Right ventricle myocardium superior (tissue), 1 donor: ENCODE results near the gene MTPN. TPM values are rescaled to one million over a fixed set of nuclear protein-coding genes. Genes with fewer than 3 reads are reported as not detected.

ENCODE experiments used
- ATAC-seq: fragments of 200-7000 bp; cut with Tn5 transposase; one replicate; pipeline ENCODE4 v1.9.1; 2020; ENCODE audit warnings: mild to moderate bottlenecking; ENCODE audit not compliant: poor library complexity
- DNase-seq: peaks from one replicate; pipeline ENCODE4 v3.0.0-alpha.2; 2020
- intact Hi-C: fragments of 100-400 bp; cut with DNase I; formaldehyde crosslinking; loops from one replicate; pipeline ENCODE4 v1.11.2; 2022
- long read RNA-seq: library from polyadenylated mRNA; unstranded; transcript quantifications from one replicate; pipeline ENCODE4 v2.0.0, GENCODE V29; 2021
- total RNA-seq: library from RNA; stranded (reverse); fragmentation: NEBNext Ultra II Directional; extraction: Animal tissue kit (Norgen Biotek cat#: 25700); gene quantifications from one replicate; pipeline ENCODE4 v1.2.1, GENCODE V29; 2021
- donor health status: DM: no; HTN: yes; CAD: no; lungs with severe emphysema.

Gene MTPN
- total RNA-seq, result 54.9 TPM
- long read RNA-seq, transcript MTPN-201 (4 exons, 3,738 nt), result major isoform, 5 of 5 reads
- long read RNA-seq, partial matches to known transcripts, result 0 of 5 reads
- long read RNA-seq, other reads (novel, unspliced or antisense), result 0 of 5 reads

- intact Hi-C loops, result no loop called here
- DNase-seq (peak; percentile 100), ATAC-seq (peak; percentile 100)
Measured at GRCh38 chr7:135977007-135977741, at the start of gene MTPN. Gene MTPN, minus strand, starts transcription at chr7:135977359. Its CDS starts 259 bp downstream, at chr7:135977100.

GRCh38 chr7:136026209-136026608 is 49.0 kb upstream of the MTPN start:
- intact Hi-C loops, result no loop called here
- ATAC-seq, result no peak
- DNase-seq, result no peak

GRCh38 chr7:136023134-136023869 is 46.1 kb upstream of the MTPN start:
- DNase-seq, result no peak
- intact Hi-C loops, result no loop called here
- no peak for ATAC-seq

GRCh38 chr7:136020556-136020955 is 43.4 kb upstream of the MTPN start:
- no peak for ATAC-seq
- intact Hi-C loops, result no loop called here
- no peak for DNase-seq

- no peak for ATAC-seq
- no peak for DNase-seq
- intact Hi-C loops, result loop anchor here (10.0 kb wide), 1 partner anchor 353 kb away; the partner anchor contains the start of gene STMP1
Measured at GRCh38 chr7:136018104-136018503, 40.9 kb upstream of the MTPN start.

- DNase-seq, result no peak
- no peak for ATAC-seq
- intact Hi-C loops, result loop anchor here (10.0 kb wide), 1 partner anchor 352 kb away; the partner anchor contains the start of gene STMP1
Measured at GRCh38 chr7:136016649-136017395, 39.7 kb upstream of the MTPN start.

- no peak for ATAC-seq
- DNase-seq, result no peak
- intact Hi-C loops, result loop anchor here (10.0 kb wide), 1 partner anchor 351 kb away; the partner anchor contains the start of gene STMP1
Measured at GRCh38 chr7:136015638-136016037, 38.5 kb upstream of the MTPN start.

- no peak for ATAC-seq
- intact Hi-C loops, result loop anchor here (10.0 kb wide), 1 partner anchor 350 kb away; the partner anchor contains the start of gene STMP1
- DNase-seq, result no peak
Measured at GRCh38 chr7:136014659-136015058, 37.5 kb upstream of the MTPN start.

- intact Hi-C loops, result loop anchor here (10.0 kb wide), 1 partner anchor 347 kb away; the partner anchor contains the start of gene STMP1
- DNase-seq, result no peak
- ATAC-seq, result no peak
Measured at GRCh38 chr7:136012238-136012637, 35.1 kb upstream of the MTPN start.

- no peak for DNase-seq
- intact Hi-C loops, result loop anchor here (2.0 to 10.0 kb wide), 2 partner anchors 209 to 345 kb away; partner anchors contain the start of gene STMP1
- peak; percentile 53 for ATAC-seq
Measured at GRCh38 chr7:136009488-136010079, 32.4 kb upstream of the MTPN start.

- intact Hi-C loops, result no loop called here
- no peak for ATAC-seq
- no peak for DNase-seq
Measured at GRCh38 chr7:136006208-136006607, 29.0 kb upstream of the MTPN start.

GRCh38 chr7:136004083-136004482 is 26.9 kb upstream of the MTPN start:
- ATAC-seq (no peak), DNase-seq (no peak)
- intact Hi-C loops, result no loop called here

- intact Hi-C loops, result no loop called here
- ATAC-seq (no peak), DNase-seq (no peak)
Measured at GRCh38 chr7:136002802-136003201, 25.6 kb upstream of the MTPN start.

- DNase-seq (no peak), ATAC-seq (no peak)
- intact Hi-C loops, result no loop called here
Measured at GRCh38 chr7:136000288-136000913, 23.2 kb upstream of the MTPN start.

- intact Hi-C loops, result no loop called here
- DNase-seq, result no peak
- no peak for ATAC-seq
Measured at GRCh38 chr7:135998081-135998480, 20.9 kb upstream of the MTPN start.

- DNase-seq (no peak), ATAC-seq (no peak)
- intact Hi-C loops, result no loop called here
Measured at GRCh38 chr7:135995748-135996147, 18.6 kb upstream of the MTPN start.

- intact Hi-C loops, result no loop called here
- ATAC-seq (no peak), DNase-seq (no peak)
Measured at GRCh38 chr7:135994466-135995205, 17.5 kb upstream of the MTPN start.
